CD8-positive, alpha-beta memory T cell (primary cell): Measurements from ENCODE around the gene DNAJC8. TPM values are rescaled to one million over a fixed set of nuclear protein-coding genes. Genes with fewer than 3 reads are reported as not detected.

Experiments
- CTCF ChIA-PET: fragments of 350-600 bp; sonication (Branson Sonifier 250); formaldehyde crosslinking; loops from one replicate; lab custom pipeline; 2021; ENCODE audit warnings: antibody characterized with exemption; lab: Charles Lee
- POLR2A ChIA-PET: fragments of 350-600 bp; sonication (Branson Sonifier 250); formaldehyde crosslinking; loops from one replicate; lab custom pipeline; 2021; ENCODE audit warnings: antibody characterized with exemption; lab: Charles Lee
- DNase-seq, 5 donors: peaks; one replicate each; pipeline versions ENCODE4 v3.0.0 to v3.0.0-alpha.2; 2020 to 2022; ENCODE audit warnings: mixed read lengths in 1 of 5
- H3K27ac ChIP-seq: one replicate; pipeline ENCODE4 v1.7.0; 2013; ENCODE audit warnings: low read depth, mild to moderate bottlenecking, low read length, moderate library complexity
- H3K27me3 ChIP-seq: 2 replicates; pipeline ENCODE4 v1.7.0; 2013; ENCODE audit warnings: low read length, mild to moderate bottlenecking; ENCODE audit not compliant: insufficient read depth, poor library complexity, severe bottlenecking
- H3K36me3 ChIP-seq: 2 replicates; pipeline ENCODE4 v1.7.0; 2013; ENCODE audit warnings: mild to moderate bottlenecking, low read length, moderate library complexity; ENCODE audit not compliant: insufficient read depth
- H3K4me1 ChIP-seq: 2 replicates; pipeline ENCODE4 v1.7.0; 2013; ENCODE audit warnings: mild to moderate bottlenecking, low read length, moderate library complexity; ENCODE audit not compliant: insufficient read depth
- H3K4me3 ChIP-seq: 2 replicates; pipeline ENCODE4 v1.7.0; 2013; ENCODE audit warnings: mild to moderate bottlenecking, low read length
- H3K9me3 ChIP-seq: 2 replicates; pipeline ENCODE4 v1.7.0; 2013; ENCODE audit warnings: mild to moderate bottlenecking, low read length
- H3K27ac Mint-ChIP-seq, 8 donors: one replicate each; pipeline ENCODE4 v1.8.0; 2020 to 2021; ENCODE audit warnings: mixed read lengths in 8 of 8, mild to moderate bottlenecking in 6 of 8, inconsistent platforms in 3 of 8, moderate library complexity in 3 of 8
- H3K27me3 Mint-ChIP-seq, 2 donors: one replicate each; pipeline ENCODE4 v1.8.0; 2020 to 2021; ENCODE audit warnings: mixed read lengths in 2 of 2, mild to moderate bottlenecking in 1 of 2, moderate library complexity in 1 of 2
- H3K36me3 Mint-ChIP-seq, 3 donors: one replicate each; pipeline ENCODE4 v1.8.0; 2020 to 2021; ENCODE audit warnings: mixed read lengths in 3 of 3, inconsistent platforms in 1 of 3, mild to moderate bottlenecking in 1 of 3
- H3K4me1 Mint-ChIP-seq, 3 donors: one replicate each; pipeline ENCODE4 v1.8.0; 2020 to 2021; ENCODE audit warnings: mixed read lengths in 3 of 3, inconsistent platforms in 1 of 3, mild to moderate bottlenecking in 1 of 3
- H3K4me3 Mint-ChIP-seq, 7 donors: one replicate each; pipeline ENCODE4 v1.8.0; 2020 to 2021; ENCODE audit warnings: mixed read lengths in 7 of 7, mild to moderate bottlenecking in 6 of 7, moderate library complexity in 4 of 7, inconsistent platforms in 2 of 7
- H3K9me3 Mint-ChIP-seq, 5 donors: one replicate each; pipeline ENCODE4 v1.8.0; 2020 to 2022; ENCODE audit warnings: mixed read lengths in 5 of 5, mild to moderate bottlenecking in 3 of 5, moderate library complexity in 2 of 5, inconsistent platforms in 1 of 5
- polyA plus RNA-seq: library from polyadenylated mRNA; unstranded; fragments of 300-500 nt; fragmentation: Illumina TruSeq; gene quantifications from one replicate; pipeline ENCODE4 v1.2.3, GENCODE V29; 2021
- total RNA-seq, 2 experiments: library from RNA; stranded (reverse); gene quantifications; one replicate each; pipeline ENCODE4 v1.2.3, GENCODE V29; 2021

DNAJC8 gene
- total and polyA plus RNA-seq, 3 experiments from 2014 or later, result 98.4 to 172 (median 104) TPM

- ChIA-PET POLR2A (interaction anchor here (0.5 kb wide), 1 partner anchor 75 kb away, joined by 3 read pairs; no protein-coding TSS in a partner anchor), CTCF (interaction anchor here (1.9 kb wide), 1 partner anchor 81 kb away, joined by 6 read pairs; no protein-coding TSS in a partner anchor)
- H3K4me1 ChIP-seq, result peaks cover 40% of the 10 kb centered on the region
- H3K9me3 ChIP-seq, result no peaks in the 10 kb centered on the region
- H3K4me3 ChIP-seq, result no peak overlapping the region
- Mint-ChIP-seq H3K36me3 (peaks cover 0 to 2% (median 0%) of the 10 kb centered on the region in 3 donors), H3K27me3 (no peaks in the 10 kb centered on the region), H3K27ac (peak overlapping the region in 1 of 8 donors; percentile 17), H3K4me3 (peak overlapping the region in 4 of 7 donors; percentile 31 to 67 (median 64)), H3K9me3 (no peaks in the 10 kb centered on the region), H3K4me1 (peaks cover 41 to 55% (median 49%) of the 10 kb centered on the region in 3 donors)
- no peak overlapping the region for H3K27ac ChIP-seq
- no peak for DNase-seq
- H3K36me3 ChIP-seq, result no peaks in the 10 kb centered on the region
- no peaks in the 10 kb centered on the region for H3K27me3 ChIP-seq
Measured at GRCh38 chr1:28173151-28173979, 59.5 kb downstream of the DNAJC8 start.

GRCh38 chr1:28172713-28173150 lies 60.1 kb downstream of the DNAJC8 start:
- peak overlapping the region; percentile 8 to 81 (median 69) for H3K4me3 Mint-ChIP-seq
- H3K36me3 Mint-ChIP-seq, result peaks cover 0 to 2% (median 0%) of the 10 kb centered on the region in 3 donors
- no peaks in the 10 kb centered on the region for H3K36me3 ChIP-seq
- H3K27ac Mint-ChIP-seq, result peak overlapping the region in 6 of 8 donors; percentile 8 to 80 (median 53)
- H3K9me3 ChIP-seq, result no peaks in the 10 kb centered on the region
- DNase-seq, result peak in 2 of 5 donors; percentile 21 to 46
- peaks cover 43 to 59% (median 53%) of the 10 kb centered on the region in 3 donors for H3K4me1 Mint-ChIP-seq
- no peaks in the 10 kb centered on the region for H3K27me3 Mint-ChIP-seq
- H3K4me1 ChIP-seq, result peaks cover 43% of the 10 kb centered on the region
- CTCF ChIA-PET, result interaction anchor here (1.9 kb wide), 1 partner anchor 81 kb away, joined by 6 read pairs; no protein-coding TSS in a partner anchor
- no peaks in the 10 kb centered on the region for H3K27me3 ChIP-seq
- no peak overlapping the region for H3K27ac ChIP-seq
- no peaks in the 10 kb centered on the region for H3K9me3 Mint-ChIP-seq
- POLR2A ChIA-PET, result no interaction called here
- no peak overlapping the region for H3K4me3 ChIP-seq

GRCh38 chr1:28171246-28171645 lies 61.6 kb downstream of the DNAJC8 start:
- CTCF ChIA-PET, result no interaction called here
- peak overlapping the region in 4 of 7 donors; percentile 3 to 41 (median 20) for H3K4me3 Mint-ChIP-seq
- POLR2A ChIA-PET, result no interaction called here
- Histone ChIP-seq H3K4me3 (no peak overlapping the region), H3K27me3 (no peaks in the 10 kb centered on the region), H3K4me1 (peaks cover 43% of the 10 kb centered on the region), H3K36me3 (no peaks in the 10 kb centered on the region), H3K9me3 (no peaks in the 10 kb centered on the region), H3K27ac (no peak overlapping the region)
- H3K27ac Mint-ChIP-seq, result peak overlapping the region in 2 of 8 donors; percentile 9 to 35
- DNase-seq, result no peak
- H3K9me3 Mint-ChIP-seq, result no peaks in the 10 kb centered on the region
- H3K27me3 Mint-ChIP-seq, result no peaks in the 10 kb centered on the region
- no peaks in the 10 kb centered on the region for H3K36me3 Mint-ChIP-seq
- peaks cover 45 to 59% (median 58%) of the 10 kb centered on the region in 3 donors for H3K4me1 Mint-ChIP-seq

GRCh38 chr1:28170001-28170596 lies 62.7 kb downstream of the DNAJC8 start:
- peaks cover 45 to 59% (median 58%) of the 10 kb centered on the region in 3 donors for H3K4me1 Mint-ChIP-seq
- H3K27me3 Mint-ChIP-seq, result no peaks in the 10 kb centered on the region
- CTCF ChIA-PET, result interaction anchor here (0.9 kb wide), 1 partner anchor 17 kb away, joined by 3 read pairs; no protein-coding TSS in a partner anchor
- Histone ChIP-seq H3K4me3 (no peak overlapping the region), H3K4me1 (peaks cover 43% of the 10 kb centered on the region), H3K27ac (no peak overlapping the region), H3K27me3 (no peaks in the 10 kb centered on the region), H3K36me3 (no peaks in the 10 kb centered on the region), H3K9me3 (no peaks in the 10 kb centered on the region)
- no peaks in the 10 kb centered on the region for H3K36me3 Mint-ChIP-seq
- H3K27ac Mint-ChIP-seq, result peak overlapping the region in 1 of 8 donors; percentile 46
- no peak for DNase-seq
- H3K9me3 Mint-ChIP-seq, result no peaks in the 10 kb centered on the region
- POLR2A ChIA-PET, result interaction anchor here (0.5 to 1.2 kb wide), 5 partner anchors 9 to 706 kb away, joined by 3 to 8 read pairs (median 4); partner anchors contain the start of gene EYA3
- peak overlapping the region in 1 of 7 donors; percentile 5 for H3K4me3 Mint-ChIP-seq

GRCh38 chr1:28163496-28164161 lies 69.2 kb downstream of the DNAJC8 start:
- Mint-ChIP-seq H3K27ac (no peak overlapping the region), H3K36me3 (peaks cover 0 to 10% (median 2%) of the 10 kb centered on the region in 3 donors), H3K4me1 (peaks cover 6 to 11% (median 7%) of the 10 kb centered on the region in 3 donors), H3K9me3 (no peaks in the 10 kb centered on the region), H3K27me3 (peaks cover 0 to 4% of the 10 kb centered on the region in 2 donors), H3K4me3 (no peak overlapping the region)
- no peaks in the 10 kb centered on the region for H3K27me3 ChIP-seq
- H3K4me3 ChIP-seq, result no peak overlapping the region
- peaks cover 5% of the 10 kb centered on the region for H3K4me1 ChIP-seq
- no peaks in the 10 kb centered on the region for H3K36me3 ChIP-seq
- ChIA-PET CTCF (no interaction called here), POLR2A (no interaction called here)
- DNase-seq, result no peak
- H3K9me3 ChIP-seq, result no peaks in the 10 kb centered on the region
- H3K27ac ChIP-seq, result no peak overlapping the region

GRCh38 chr1:28162151-28162550 lies 70.7 kb downstream of the DNAJC8 start:
- H3K4me1 ChIP-seq, result no peaks in the 10 kb centered on the region
- H3K27ac Mint-ChIP-seq, result peak overlapping the region in 1 of 8 donors; percentile 73
- H3K27me3 Mint-ChIP-seq, result peaks cover 0 to 4% of the 10 kb centered on the region in 2 donors
- no peaks in the 10 kb centered on the region for H3K9me3 Mint-ChIP-seq
- ChIA-PET POLR2A (interaction anchor here (0.7 kb wide), 1 partner anchor 77 kb away, joined by 7 read pairs; no protein-coding TSS in a partner anchor), CTCF (no interaction called here)
- no peaks in the 10 kb centered on the region for H3K9me3 ChIP-seq
- peaks cover 0 to 3% (median 1%) of the 10 kb centered on the region in 3 donors for H3K4me1 Mint-ChIP-seq
- H3K27ac ChIP-seq, result no peak overlapping the region
- no peak overlapping the region for H3K4me3 ChIP-seq
- H3K36me3 ChIP-seq, result no peaks in the 10 kb centered on the region
- H3K27me3 ChIP-seq, result no peaks in the 10 kb centered on the region
- H3K36me3 Mint-ChIP-seq, result peaks cover 0 to 10% (median 5%) of the 10 kb centered on the region in 3 donors
- no peak for DNase-seq
- H3K4me3 Mint-ChIP-seq, result no peak overlapping the region

DNA sequence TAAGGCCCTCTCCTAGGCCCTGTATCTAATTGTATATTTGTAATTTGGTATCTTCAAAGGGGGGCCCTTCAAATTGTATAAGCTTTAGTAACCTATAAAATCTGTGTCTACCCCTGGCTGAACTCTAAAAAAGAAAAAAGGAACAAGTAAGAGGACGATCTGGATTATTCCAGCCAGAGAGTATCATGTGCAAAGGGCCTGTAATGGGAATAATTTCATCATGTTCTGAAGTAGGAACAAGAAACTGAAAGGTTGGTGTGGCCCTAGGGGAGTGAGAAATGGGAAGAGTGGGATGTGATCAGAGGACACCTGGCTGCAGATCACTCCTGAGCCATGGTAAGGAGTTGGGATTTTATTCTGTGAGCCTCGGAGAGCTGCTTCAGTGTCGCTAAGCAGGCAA lies 71.1 kb downstream of the DNAJC8 start:
- H3K36me3 Mint-ChIP-seq, result peaks cover 0 to 10% (median 5%) of the 10 kb centered on the region in 3 donors
- CTCF ChIA-PET, result no interaction called here
- DNase-seq, result no peak
- H3K27me3 Mint-ChIP-seq, result peaks cover 0 to 4% of the 10 kb centered on the region in 2 donors
- no peaks in the 10 kb centered on the region for H3K4me1 Mint-ChIP-seq
- no peak overlapping the region for H3K4me3 Mint-ChIP-seq
- no peaks in the 10 kb centered on the region for H3K9me3 ChIP-seq
- POLR2A ChIA-PET, result no interaction called here
- H3K9me3 Mint-ChIP-seq, result no peaks in the 10 kb centered on the region
- H3K27ac Mint-ChIP-seq, result no peak overlapping the region
- H3K36me3 ChIP-seq, result no peaks in the 10 kb centered on the region
- no peak overlapping the region for H3K27ac ChIP-seq
- no peak overlapping the region for H3K4me3 ChIP-seq
- no peaks in the 10 kb centered on the region for H3K27me3 ChIP-seq
- no peaks in the 10 kb centered on the region for H3K4me1 ChIP-seq
